Lung microvascular endothelial cell (primary cell): ENCODE results near the gene SDK1. TPM values are rescaled to one million over a fixed set of nuclear protein-coding genes. Genes with fewer than 3 reads are reported as not detected.

Experiments used
- DNase-seq, 2 donors: peaks; one replicate each; pipeline versions ENCODE4 v3.0.0 to v3.0.0-alpha.2; 2010; ENCODE audit warnings: low read depth in 2 of 2
- total RNA-seq: library from RNA; depleted of rRNA; stranded (reverse); fragments of >200 nt; gene quantifications from 2 replicates; pipeline ENCODE4 v1.2.1, GENCODE V29; 2014

SDK1 gene
- total RNA-seq, 1 donor from 2014 or later = 0.79 TPM

DNA sequence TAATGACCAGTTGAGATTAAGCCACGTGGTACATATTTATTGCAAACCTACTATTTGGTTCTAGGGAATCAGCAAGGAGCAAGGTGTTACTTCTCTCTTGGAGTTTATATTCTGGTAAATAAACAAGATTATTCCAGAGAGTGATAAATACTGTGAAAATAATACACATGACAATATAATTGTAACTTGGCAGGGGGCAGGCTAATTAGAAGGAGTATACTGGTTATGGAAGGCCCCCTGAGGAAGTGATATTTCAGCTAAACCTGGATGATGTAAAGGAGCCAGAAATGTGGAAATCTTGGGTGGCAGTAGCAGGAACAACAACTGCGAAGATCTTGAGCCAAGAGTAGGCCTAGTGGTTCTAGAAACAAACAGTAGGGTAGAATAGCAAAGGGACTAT lies 111.8 kb downstream of the SDK1 start:
- DNase-seq = no peak

DNA sequence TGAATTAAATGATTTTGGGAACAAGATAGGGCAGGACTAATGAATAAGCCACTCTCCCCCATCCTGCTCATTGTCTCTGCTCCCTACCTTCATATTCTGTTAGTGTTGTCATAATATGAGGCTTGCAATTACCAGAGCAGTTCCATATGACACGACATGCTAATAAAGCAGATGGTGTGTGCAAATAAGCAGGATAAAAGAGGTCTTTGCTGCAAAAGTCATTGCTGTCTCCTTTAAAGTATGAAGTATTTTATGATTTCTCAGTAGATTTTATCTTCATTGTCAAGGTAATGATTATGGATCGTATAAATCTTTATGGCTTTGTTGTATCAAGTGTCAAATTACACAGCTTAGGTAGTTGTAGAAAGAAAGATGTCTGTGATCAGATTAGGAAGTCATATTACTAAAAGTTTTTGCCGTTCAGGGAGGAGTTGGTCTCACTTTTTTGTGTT lies 114.8 kb downstream of the SDK1 start:
- no peak for DNase-seq

DNA sequence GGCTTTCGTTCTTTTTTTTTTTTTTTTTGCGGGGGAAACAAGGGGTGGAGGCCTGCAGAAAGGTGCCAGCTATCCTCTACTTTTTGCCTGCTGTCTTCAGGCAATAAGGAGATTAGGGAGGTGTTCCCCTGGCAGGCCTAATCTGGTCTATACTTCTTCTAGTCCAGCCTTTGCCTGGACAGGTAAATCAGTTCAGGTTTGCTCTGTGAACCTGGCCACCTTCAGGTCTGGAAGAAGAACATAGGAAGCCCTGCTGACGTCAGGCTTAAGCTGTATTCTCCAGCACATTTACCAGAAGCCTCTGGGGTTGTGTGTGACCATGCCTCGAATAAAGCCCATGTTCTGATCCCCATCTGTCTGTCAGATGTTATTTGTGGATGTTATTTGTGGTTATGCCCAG lies 115.4 kb downstream of the SDK1 start:
- DNase-seq = no peak

GRCh38 chr7:3425087-3425486 lies 124.0 kb downstream of the SDK1 start:
- DNase-seq = no peak

GRCh38 chr7:3426064-3426463 lies 125.0 kb downstream of the SDK1 start:
- DNase-seq = no peak

DNA sequence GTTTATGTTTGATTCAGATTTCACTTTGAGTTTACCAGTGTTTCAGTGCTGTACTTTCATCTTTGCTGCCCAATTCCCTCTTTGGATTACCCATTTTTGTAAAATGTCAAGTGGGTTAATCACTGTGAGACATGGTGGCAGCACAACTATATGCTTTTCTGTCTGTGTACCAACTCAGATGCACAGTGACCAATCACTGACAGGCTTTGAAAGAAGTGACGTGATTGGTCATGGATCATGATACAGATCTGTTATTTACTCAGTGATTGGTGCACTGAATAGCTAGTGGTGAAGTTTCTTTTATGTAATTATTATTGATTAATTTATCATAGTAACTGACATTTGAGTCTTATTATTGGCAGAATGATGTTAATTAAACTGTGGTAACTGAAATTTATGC lies 126.9 kb downstream of the SDK1 start:
- DNase-seq = no peak

- no peak for DNase-seq
These were observed 128.9 kb downstream of the SDK1 start for GRCh38 chr7:3429981-3430380.

DNA sequence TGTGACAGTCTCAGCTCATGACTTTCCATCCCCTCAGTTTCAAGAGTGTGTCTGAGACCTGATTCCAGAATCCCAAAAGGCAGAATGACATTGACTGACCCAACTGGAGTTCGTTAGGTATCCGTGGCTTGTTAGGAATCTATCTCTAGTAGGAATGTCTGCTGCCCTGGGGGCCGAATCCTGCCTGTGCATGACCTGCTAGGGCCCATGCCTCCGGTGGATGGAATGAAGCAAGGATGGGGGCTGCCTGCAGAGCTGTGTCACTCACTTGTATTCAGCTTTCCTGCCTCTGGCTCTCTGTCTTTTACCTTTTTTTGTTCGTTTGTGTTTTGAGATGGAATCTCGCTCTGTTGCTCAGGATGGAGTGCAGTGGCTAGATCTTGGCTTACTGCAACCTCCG lies 129.5 kb downstream of the SDK1 start:
- DNase-seq = no peak

DNA sequence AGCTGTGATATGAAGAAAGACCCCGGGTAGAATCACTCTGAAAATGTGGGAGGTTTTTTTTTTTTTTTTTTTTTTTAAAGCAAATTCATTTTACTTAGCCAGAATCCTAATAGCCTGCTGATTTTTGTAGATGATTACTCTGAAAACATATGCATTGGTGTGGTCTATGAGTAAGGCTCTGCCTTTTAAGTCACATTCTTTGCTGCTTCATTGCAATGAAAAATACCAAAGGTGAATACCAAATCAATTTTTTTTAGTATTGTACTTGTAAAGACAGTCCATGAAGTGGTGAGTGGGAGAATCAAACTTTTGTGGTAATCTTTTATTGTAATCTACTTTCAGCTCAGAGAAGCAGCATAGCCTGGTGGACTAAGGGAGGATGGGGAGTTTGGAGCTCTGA lies 130.3 kb downstream of the SDK1 start:
- no peak for DNase-seq

DNA sequence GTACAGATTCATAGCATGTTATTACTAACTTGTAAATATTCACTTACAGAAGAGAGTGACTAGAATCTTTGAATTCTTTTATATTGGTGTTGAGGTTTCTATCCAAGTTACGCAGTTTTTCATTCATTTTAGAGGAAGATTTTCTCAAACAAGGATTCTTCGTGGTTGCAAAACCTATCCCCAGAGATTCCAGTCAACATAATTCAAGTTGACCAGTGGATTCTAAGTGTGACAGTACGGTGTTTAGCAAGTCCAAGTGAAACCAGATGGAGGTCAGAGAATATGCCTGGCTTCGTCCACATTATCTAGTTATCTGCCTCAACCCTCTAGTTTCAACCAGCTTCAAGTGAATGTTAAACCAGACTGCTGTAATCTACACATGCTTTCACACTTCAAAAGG lies 131.9 kb downstream of the SDK1 start:
- DNase-seq = no peak

DNA sequence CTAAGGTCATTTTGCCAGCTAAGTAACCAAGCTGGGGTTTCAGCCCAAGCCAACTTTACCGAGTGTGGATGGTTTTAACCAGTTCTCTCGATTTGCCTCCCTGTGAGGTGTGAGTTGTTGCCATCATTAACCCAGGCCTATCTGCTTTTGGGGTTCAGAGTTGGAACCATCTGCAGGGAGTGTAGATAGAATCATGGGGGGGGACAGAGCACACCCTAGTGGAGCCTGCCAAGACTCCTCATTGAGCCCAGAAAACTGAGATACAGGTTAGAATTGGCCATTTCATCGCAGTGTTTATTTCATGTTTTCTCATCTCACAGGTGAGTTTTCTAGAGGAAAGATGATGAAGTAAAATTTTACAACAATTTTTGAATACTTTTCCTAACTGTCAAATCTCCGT lies 133.6 kb downstream of the SDK1 start:
- DNase-seq = no peak

GRCh38 chr7:3436112-3436511 lies 135.1 kb downstream of the SDK1 start:
- DNase-seq = no peak

DNA sequence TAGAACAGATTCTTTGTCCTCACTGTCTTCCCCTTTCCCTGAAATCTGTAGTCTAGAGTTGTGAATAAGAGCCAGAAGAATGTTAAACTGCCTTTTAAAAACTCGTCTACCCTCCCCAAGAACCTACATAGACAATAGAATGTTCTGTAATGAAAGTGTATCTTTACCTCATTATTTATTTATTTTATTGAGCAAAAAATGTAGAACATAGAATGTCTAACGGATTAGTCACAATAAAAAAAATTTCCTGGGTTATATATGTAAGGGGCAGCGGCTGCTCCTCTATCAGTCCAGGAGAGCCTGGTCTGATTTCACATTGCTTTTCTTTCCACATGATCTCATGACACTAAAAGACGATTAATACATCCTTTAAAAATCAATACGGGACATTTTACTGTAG lies 135.7 kb downstream of the SDK1 start:
- DNase-seq = peak in 1 of 2 donors; percentile 52

- DNase-seq = no peak
These were observed 136.4 kb downstream of the SDK1 start for GRCh38 chr7:3437467-3437866.

GRCh38 chr7:3438352-3438751 lies 137.3 kb downstream of the SDK1 start:
- no peak for DNase-seq

DNA sequence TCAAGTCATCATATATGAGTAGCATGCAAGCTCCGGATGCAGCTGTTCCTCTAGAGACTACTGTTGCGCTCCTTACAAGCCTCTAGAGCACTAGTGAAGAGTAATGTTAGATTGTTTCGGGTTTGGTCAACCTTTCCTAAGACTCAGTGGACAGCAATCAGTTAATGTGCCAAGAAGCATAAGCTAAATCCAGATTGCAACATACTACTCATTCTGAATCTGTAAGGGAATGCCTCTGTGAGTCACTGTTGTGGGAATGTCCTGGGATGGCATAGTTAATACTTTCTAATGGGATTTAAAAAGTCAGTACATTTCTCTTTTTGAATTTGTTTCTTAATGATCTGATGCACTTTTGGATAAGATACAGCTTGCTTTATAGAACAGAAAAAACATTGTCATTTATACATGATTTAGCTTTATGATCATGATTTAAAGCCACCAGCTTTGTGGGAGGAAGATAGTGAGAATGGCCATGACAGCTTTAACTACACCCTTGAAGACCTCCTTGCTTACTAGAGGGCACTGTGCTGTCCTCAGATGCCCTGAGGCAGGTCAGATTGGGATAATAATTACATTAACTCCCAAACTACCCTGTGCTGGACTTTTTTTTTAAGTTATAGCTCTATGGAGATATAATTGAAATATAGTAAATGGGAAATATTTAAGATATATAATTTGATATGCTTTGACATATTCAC lies 138.4 kb downstream of the SDK1 start:
- DNase-seq = peak in 1 of 2 donors; percentile 84

DNA sequence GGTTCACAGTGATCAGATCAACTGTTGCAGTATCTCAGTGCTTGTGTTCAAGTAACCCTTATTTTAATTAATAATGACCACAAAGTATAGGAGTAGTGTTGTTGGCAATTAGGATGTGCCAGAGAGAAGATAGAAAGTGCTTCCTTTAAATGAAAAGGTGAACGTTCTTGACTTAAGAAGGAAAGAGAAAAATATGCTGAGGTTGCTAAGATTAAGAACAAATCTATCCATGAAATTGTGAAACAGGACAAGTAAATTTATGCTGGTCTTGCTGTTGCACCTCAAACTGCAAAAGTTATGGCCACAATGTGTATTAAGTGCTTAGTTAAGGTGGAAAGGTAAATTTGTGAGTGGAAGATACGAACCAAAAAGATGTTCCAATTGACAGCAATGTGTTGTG lies 139.5 kb downstream of the SDK1 start:
- no peak for DNase-seq

DNA sequence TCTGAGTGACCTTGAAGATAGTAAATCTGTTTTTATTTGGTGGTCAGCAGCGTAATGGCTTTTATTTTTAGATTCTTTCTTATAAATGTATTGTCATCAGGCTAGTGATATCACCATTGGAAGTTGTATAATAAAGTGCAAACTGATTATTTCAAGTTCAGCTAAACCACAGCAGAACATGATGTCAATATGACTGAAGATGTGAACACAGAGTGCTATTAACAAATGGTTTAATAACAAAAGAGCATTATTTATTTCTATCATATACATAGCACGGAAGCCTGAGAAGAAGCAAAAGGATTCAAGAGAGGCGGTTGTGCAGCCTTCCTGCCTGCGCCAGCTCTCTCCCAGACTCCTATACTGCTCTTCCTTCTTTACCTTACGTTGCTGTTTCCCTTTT lies 142.7 kb downstream of the SDK1 start:
- DNase-seq = no peak

GRCh38 chr7:3446786-3447185 lies 145.7 kb downstream of the SDK1 start:
- DNase-seq = no peak

DNA sequence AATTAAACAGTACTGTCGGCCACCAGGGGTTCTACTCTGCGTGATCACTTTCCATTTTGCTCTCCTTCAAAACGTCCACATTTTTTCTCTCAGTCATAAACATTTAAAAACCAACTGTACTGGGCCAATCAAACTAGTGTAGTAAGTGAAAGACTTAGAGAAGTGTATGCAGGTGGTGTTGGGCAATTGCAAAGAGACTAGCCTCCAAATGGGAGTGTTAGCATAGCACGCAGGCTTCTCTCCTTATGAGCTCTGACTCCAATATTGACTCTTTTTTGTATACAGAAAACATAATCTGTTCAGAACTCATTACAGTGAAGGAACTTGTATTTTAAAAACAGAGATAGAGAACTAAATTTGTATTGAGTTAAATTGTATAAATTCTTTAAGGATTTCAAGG lies 150.6 kb downstream of the SDK1 start:
- DNase-seq = no peak

- DNase-seq = no peak
These were observed 152.3 kb downstream of the SDK1 start for GRCh38 chr7:3453398-3453797.

DNA sequence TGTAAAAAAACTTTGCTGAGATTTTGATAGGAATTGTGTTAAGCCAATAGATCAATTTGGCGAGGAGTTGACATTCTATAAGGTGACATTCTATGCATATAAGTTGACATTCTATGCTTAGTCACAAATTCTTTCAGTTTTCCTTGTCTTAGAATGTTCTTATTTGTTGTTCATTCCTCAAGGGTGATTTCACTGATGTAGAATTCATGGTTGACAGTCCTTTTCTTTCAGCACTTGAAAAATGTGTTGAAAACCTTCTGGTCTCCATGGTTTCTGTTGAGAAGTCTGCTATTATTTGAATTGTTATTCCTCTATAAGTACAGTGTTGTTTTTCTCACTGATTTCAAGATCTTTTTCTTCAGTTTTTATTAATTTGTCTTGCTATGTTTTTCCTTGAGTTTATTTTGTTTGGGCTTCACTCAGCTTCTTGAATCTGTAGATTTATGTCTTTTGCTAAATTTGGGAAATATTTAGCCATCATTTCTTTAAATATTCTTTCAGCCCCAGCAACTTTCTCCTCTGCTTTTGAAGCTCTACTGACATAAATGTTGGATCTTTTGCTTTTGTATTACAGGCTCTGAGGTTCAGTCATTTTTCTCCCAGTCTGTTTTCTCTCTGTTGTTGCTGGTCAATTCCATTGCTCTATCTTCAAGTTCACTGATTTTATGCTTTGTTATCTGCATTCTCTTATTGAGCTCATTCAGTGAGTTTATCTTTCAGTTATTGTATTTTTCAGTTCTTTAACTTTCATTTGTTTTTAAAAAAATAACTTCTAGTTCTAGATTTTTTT lies 154.9 kb downstream of the SDK1 start:
- DNase-seq = peak in 1 of 2 donors; percentile 32

- DNase-seq = no peak
These were observed 158.1 kb downstream of the SDK1 start for GRCh38 chr7:3459111-3459510.
